IPS-15b (cell line): ENCODE data around the gene KDM4C.

ENCODE experiments used
- H3K27me3 ChIP-seq: one replicate; pipeline ENCODE4 v1.6.1; 2013; ENCODE audit warnings: low read length; ENCODE audit not compliant: control insufficient read depth, insufficient read depth
- H3K36me3 ChIP-seq: one replicate; pipeline ENCODE4 v1.6.1; 2013; ENCODE audit warnings: low read length; ENCODE audit not compliant: control insufficient read depth, insufficient read depth
- H3K4me1 ChIP-seq: one replicate; pipeline ENCODE4 v1.6.1; 2013; ENCODE audit warnings: mild to moderate bottlenecking, low read length; ENCODE audit not compliant: control insufficient read depth, insufficient read depth
- H3K4me3 ChIP-seq: one replicate; pipeline ENCODE4 v1.5.1; 2013; ENCODE audit warnings: low read depth, low read length
- H3K9ac ChIP-seq: one replicate; pipeline ENCODE4 v1.6.1; 2013; ENCODE audit warnings: low read depth, mild to moderate bottlenecking, low read length
- H3K9me3 ChIP-seq: one replicate; pipeline ENCODE4 v1.6.1; 2013; ENCODE audit warnings: mild to moderate bottlenecking, low read length; ENCODE audit not compliant: control insufficient read depth, insufficient read depth

Gene KDM4C

GRCh38 chr9:7121055-7121454 is 363.3 kb downstream of the KDM4C start:
- Histone ChIP-seq H3K9ac (no peak overlapping the region), H3K27me3 (no peaks in the 10 kb centered on the region), H3K36me3 (no peaks in the 10 kb centered on the region), H3K4me1 (no peaks in the 10 kb centered on the region), H3K9me3 (no peaks in the 10 kb centered on the region), H3K4me3 (no peak overlapping the region)

GRCh38 chr9:7121664-7122063 is 363.9 kb downstream of the KDM4C start:
- Histone ChIP-seq H3K9ac (no peak overlapping the region), H3K4me3 (no peak overlapping the region), H3K27me3 (no peaks in the 10 kb centered on the region), H3K4me1 (no peaks in the 10 kb centered on the region), H3K36me3 (no peaks in the 10 kb centered on the region), H3K9me3 (no peaks in the 10 kb centered on the region)

- no peaks in the 10 kb centered on the region for H3K36me3 ChIP-seq
Observed at GRCh38 chr9:7123743-7124142, 366.0 kb downstream of the KDM4C start.

GRCh38 chr9:7125231-7125630 is 367.5 kb downstream of the KDM4C start:
- Histone ChIP-seq H3K4me1 (no peaks in the 10 kb centered on the region), H3K36me3 (no peaks in the 10 kb centered on the region), H3K9ac (no peak overlapping the region), H3K9me3 (no peaks in the 10 kb centered on the region), H3K4me3 (no peak overlapping the region), H3K27me3 (no peaks in the 10 kb centered on the region)

More at GRCh38 chr9:7123743-7124142, 366.0 kb downstream of the KDM4C start:
- Histone ChIP-seq H3K4me3 (no peak overlapping the region), H3K9ac (no peak overlapping the region), H3K4me1 (no peaks in the 10 kb centered on the region), H3K27me3 (no peaks in the 10 kb centered on the region), H3K9me3 (no peaks in the 10 kb centered on the region)

GRCh38 chr9:7129391-7129790 is 371.6 kb downstream of the KDM4C start:
- Histone ChIP-seq H3K27me3 (no peaks in the 10 kb centered on the region), H3K4me1 (no peaks in the 10 kb centered on the region), H3K4me3 (no peak overlapping the region), H3K36me3 (no peaks in the 10 kb centered on the region), H3K9me3 (no peaks in the 10 kb centered on the region), H3K9ac (no peak overlapping the region)

GRCh38 chr9:7130266-7130820 is 372.6 kb downstream of the KDM4C start:
- Histone ChIP-seq H3K9me3 (no peaks in the 10 kb centered on the region), H3K27me3 (no peaks in the 10 kb centered on the region), H3K36me3 (no peaks in the 10 kb centered on the region), H3K4me1 (no peaks in the 10 kb centered on the region), H3K9ac (no peak overlapping the region), H3K4me3 (no peak overlapping the region)

GRCh38 chr9:7132605-7133004 is 374.8 kb downstream of the KDM4C start:
- Histone ChIP-seq H3K27me3 (no peaks in the 10 kb centered on the region), H3K9me3 (no peaks in the 10 kb centered on the region), H3K4me1 (no peaks in the 10 kb centered on the region), H3K9ac (no peak overlapping the region), H3K36me3 (no peaks in the 10 kb centered on the region), H3K4me3 (no peak overlapping the region)

- no peaks in the 10 kb centered on the region for H3K9me3 ChIP-seq
- no peaks in the 10 kb centered on the region for H3K36me3 ChIP-seq
- no peak overlapping the region for H3K9ac ChIP-seq
- H3K27me3 ChIP-seq, result no peaks in the 10 kb centered on the region
- no peak overlapping the region for H3K4me3 ChIP-seq
- no peaks in the 10 kb centered on the region for H3K4me1 ChIP-seq
Observed at GRCh38 chr9:7135735-7136134, 378.0 kb downstream of the KDM4C start.

- no peak overlapping the region for H3K4me3 ChIP-seq
- no peaks in the 10 kb centered on the region for H3K4me1 ChIP-seq
- H3K9ac ChIP-seq, result no peak overlapping the region
- no peaks in the 10 kb centered on the region for H3K27me3 ChIP-seq
- H3K9me3 ChIP-seq, result no peaks in the 10 kb centered on the region
- H3K36me3 ChIP-seq, result no peaks in the 10 kb centered on the region
Observed at GRCh38 chr9:7137040-7137439, 379.3 kb downstream of the KDM4C start.

- no peak overlapping the region for H3K4me3 ChIP-seq
- no peaks in the 10 kb centered on the region for H3K9me3 ChIP-seq
- H3K9ac ChIP-seq, result no peak overlapping the region
- H3K27me3 ChIP-seq, result no peaks in the 10 kb centered on the region
- H3K36me3 ChIP-seq, result no peaks in the 10 kb centered on the region
- no peaks in the 10 kb centered on the region for H3K4me1 ChIP-seq
Observed at GRCh38 chr9:7137571-7137970, 379.8 kb downstream of the KDM4C start.

- H3K36me3 ChIP-seq, result no peaks in the 10 kb centered on the region
- H3K4me1 ChIP-seq, result no peaks in the 10 kb centered on the region
Observed at GRCh38 chr9:7139886-7140285, 382.1 kb downstream of the KDM4C start.

GRCh38 chr9:7140401-7140800 is 382.6 kb downstream of the KDM4C start:
- Histone ChIP-seq H3K9me3 (no peaks in the 10 kb centered on the region), H3K9ac (no peak overlapping the region), H3K27me3 (no peaks in the 10 kb centered on the region), H3K4me1 (no peaks in the 10 kb centered on the region), H3K36me3 (no peaks in the 10 kb centered on the region), H3K4me3 (no peak overlapping the region)

More at GRCh38 chr9:7139886-7140285, 382.1 kb downstream of the KDM4C start:
- no peaks in the 10 kb centered on the region for H3K27me3 ChIP-seq
- no peak overlapping the region for H3K9ac ChIP-seq
- H3K9me3 ChIP-seq, result no peaks in the 10 kb centered on the region
- H3K4me3 ChIP-seq, result no peak overlapping the region
